ENCODE data around the gene FLYWCH2. TPM values are rescaled to one million over a fixed set of nuclear protein-coding genes. Genes with fewer than 3 reads are reported as not detected.
A peak's percentile ranks its signal among the peaks of the same experiment; 100 is the strongest.

The FLYWCH2 gene
- total and polyA plus RNA-seq, 2 of the 13 experiments (the other 11 are each of a cell fraction or from before 2014, with no cell fraction given) = 16.9 to 19.8 TPM

DNA sequence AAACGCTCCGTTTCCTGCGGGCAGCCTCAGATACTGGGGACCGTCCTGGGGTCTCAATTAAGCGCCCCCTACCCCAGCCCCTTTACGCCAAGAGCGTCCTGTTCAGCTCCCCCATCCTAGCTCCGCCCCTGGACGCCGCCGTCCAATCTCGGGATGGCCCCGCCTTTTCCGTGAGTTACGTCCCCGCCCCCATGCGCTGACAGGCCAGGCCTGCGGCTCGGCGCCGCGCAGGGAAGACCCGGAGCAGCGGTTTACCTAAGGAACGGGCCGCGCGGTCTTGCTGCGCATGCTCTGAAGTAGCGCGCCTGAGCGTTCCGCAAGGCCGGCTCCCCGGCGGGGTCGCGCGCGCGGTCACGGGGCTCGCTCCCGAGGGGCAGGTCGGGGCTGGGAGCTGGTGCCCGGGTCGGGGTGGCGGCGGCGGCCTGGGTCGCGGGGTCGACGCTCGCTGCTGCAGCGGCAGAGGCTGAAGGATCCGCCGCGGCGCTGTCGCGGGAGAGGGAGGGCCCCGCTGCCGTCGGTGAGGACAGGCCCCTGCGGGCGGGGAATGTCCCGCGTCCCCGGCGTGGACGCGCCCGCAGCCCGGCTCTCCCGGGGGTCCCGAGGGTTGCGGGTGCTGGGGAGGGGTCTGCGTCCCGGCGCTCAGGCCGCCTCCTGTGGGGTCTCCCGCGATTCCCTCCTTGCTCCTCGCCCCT, 28.8 kb downstream of the FLYWCH2 start, which contains the start of gene FLYWCH1 (continued):
- no peak for TF ChIP-seq ZNF577 (CRISPR knock-in tag; IDR thresholded peaks at IDR 0.05; ENCODE audit: borderline replicate concordance, low read depth)
- TF ChIP-seq CHCHD3 (CRISPR knock-in tag; IDR thresholded peaks at IDR 0.05) = no peak
- no peak for TF ChIP-seq SOX6 (IDR thresholded peaks at IDR 0.05)
- TF ChIP-seq SOX6 (CRISPR knock-in tag; IDR thresholded peaks at IDR 0.05) = no peak; the same call in 1 of the 2 replicates
- TF ChIP-seq, protein P1, sequence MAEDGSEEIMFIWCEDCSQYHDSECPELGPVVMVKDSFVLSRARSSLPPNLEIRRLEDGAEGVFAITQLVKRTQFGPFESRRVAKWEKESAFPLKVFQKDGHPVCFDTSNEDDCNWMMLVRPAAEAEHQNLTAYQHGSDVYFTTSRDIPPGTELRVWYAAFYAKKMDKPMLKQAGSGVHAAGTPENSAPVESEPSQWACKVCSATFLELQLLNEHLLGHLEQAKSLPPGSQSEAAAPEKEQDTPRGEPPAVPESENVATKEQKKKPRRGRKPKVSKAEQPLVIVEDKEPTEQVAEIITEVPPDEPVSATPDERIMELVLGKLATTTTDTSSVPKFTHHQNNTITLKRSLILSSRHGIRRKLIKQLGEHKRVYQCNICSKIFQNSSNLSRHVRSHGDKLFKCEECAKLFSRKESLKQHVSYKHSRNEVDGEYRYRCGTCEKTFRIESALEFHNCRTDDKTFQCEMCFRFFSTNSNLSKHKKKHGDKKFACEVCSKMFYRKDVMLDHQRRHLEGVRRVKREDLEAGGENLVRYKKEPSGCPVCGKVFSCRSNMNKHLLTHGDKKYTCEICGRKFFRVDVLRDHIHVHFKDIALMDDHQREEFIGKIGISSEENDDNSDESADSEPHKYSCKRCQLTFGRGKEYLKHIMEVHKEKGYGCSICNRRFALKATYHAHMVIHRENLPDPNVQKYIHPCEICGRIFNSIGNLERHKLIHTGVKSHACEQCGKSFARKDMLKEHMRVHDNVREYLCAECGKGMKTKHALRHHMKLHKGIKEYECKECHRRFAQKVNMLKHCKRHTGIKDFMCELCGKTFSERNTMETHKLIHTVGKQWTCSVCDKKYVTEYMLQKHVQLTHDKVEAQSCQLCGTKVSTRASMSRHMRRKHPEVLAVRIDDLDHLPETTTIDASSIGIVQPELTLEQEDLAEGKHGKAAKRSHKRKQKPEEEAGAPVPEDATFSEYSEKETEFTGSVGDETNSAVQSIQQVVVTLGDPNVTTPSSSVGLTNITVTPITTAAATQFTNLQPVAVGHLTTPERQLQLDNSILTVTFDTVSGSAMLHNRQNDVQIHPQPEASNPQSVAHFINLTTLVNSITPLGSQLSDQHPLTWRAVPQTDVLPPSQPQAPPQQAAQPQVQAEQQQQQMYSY (CRISPR knock-in tag; IDR thresholded peaks at IDR 0.05) = peak; percentile 99
- TF ChIP-seq, protein P2, sequence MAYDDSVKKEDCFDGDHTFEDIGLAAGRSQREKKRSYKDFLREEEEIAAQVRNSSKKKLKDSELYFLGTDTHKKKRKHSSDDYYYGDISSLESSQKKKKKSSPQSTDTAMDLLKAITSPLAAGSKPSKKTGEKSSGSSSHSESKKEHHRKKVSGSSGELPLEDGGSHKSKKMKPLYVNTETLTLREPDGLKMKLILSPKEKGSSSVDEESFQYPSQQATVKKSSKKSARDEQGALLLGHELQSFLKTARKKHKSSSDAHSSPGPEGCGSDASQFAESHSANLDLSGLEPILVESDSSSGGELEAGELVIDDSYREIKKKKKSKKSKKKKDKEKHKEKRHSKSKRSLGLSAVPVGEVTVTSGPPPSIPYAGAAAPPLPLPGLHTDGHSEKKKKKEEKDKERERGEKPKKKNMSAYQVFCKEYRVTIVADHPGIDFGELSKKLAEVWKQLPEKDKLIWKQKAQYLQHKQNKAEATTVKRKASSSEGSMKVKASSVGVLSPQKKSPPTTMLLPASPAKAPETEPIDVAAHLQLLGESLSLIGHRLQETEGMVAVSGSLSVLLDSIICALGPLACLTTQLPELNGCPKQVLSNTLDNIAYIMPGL (CRISPR knock-in tag; IDR thresholded peaks at IDR 0.05; ENCODE audit: borderline replicate concordance in 1 of 2, low read depth in 1 of 2) = peak; percentile 21 to 55; a peak in 1 of 4 replicates
- TF ChIP-seq ZMYM4 (CRISPR knock-in tag; IDR thresholded peaks at IDR 0.05) = peak; percentile 72; the same call in 1 of the 2 replicates
- peak; percentile 93 for TF ChIP-seq ZNF788 (CRISPR knock-in tag; IDR thresholded peaks at IDR 0.05; ENCODE audit: borderline replicate concordance)
- TF ChIP-seq, protein P3, sequence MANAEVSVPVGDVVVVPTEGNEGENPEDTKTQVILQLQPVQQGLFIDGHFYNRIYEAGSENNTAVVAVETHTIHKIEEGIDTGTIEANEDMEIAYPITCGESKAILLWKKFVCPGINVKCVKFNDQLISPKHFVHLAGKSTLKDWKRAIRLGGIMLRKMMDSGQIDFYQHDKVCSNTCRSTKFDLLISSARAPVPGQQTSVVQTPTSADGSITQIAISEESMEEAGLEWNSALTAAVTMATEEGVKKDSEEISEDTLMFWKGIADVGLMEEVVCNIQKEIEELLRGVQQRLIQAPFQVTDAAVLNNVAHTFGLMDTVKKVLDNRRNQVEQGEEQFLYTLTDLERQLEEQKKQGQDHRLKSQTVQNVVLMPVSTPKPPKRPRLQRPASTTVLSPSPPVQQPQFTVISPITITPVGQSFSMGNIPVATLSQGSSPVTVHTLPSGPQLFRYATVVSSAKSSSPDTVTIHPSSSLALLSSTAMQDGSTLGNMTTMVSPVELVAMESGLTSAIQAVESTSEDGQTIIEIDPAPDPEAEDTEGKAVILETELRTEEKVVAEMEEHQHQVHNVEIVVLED (CRISPR knock-in tag; IDR thresholded peaks at IDR 0.05; ENCODE audit: borderline replicate concordance) = peak; percentile 91
- TF ChIP-seq ZNF773 (CRISPR knock-in tag; IDR thresholded peaks at IDR 0.05; ENCODE audit: borderline replicate concordance) = 0 out of 2 replicates have a peak, but pooled peaks have one; percentile 38
- TF ChIP-seq FOXK1 (CRISPR knock-in tag; IDR thresholded peaks at IDR 0.05; ENCODE audit: borderline replicate concordance, low read depth) = peak; percentile 81; the same call in 1 of the 2 replicates
- peak in 1 of 2 experiments; percentile 15; a peak in 1 of 4 replicates for TF ChIP-seq EP300 (IDR thresholded peaks at IDR 0.05; ENCODE audit: low read depth in 2 of 2, low read length in 2 of 2)
- no peak; the same call in 1 of the 2 replicates for TF ChIP-seq EP300 (CRISPR knock-in tag; IDR thresholded peaks at IDR 0.05; ENCODE audit: borderline replicate concordance)
- TF ChIP-seq POLR2AphosphoS5 (IDR thresholded peaks at IDR 0.05; ENCODE audit: low read depth, low read length) = peak; percentile 23; the same call in 1 of the 2 replicates
- TF ChIP-seq ERF (CRISPR knock-in tag; IDR thresholded peaks at IDR 0.05) = peak; percentile 61
- TF ChIP-seq ZMYM3 (CRISPR knock-in tag; IDR thresholded peaks at IDR 0.05) = peak; percentile 39; the same call in 1 of the 2 replicates
- TF ChIP-seq NFYB (CRISPR knock-in tag; IDR thresholded peaks at IDR 0.05) = peak; percentile 78
- TF ChIP-seq, protein P4, sequence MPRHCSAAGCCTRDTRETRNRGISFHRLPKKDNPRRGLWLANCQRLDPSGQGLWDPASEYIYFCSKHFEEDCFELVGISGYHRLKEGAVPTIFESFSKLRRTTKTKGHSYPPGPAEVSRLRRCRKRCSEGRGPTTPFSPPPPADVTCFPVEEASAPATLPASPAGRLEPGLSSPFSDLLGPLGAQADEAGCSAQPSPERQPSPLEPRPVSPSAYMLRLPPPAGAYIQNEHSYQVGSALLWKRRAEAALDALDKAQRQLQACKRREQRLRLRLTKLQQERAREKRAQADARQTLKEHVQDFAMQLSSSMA (CRISPR knock-in tag; IDR thresholded peaks at IDR 0.05) = 0 out of 2 replicates have a peak, but pooled peaks have one; percentile 69
- TF ChIP-seq MAZ (IDR thresholded peaks at IDR 0.05; ENCODE audit: borderline replicate concordance, low read depth, low read length) = peak; percentile 79; the same call in 1 of the 2 replicates
- peak; percentile 63; the same call in 1 of the 2 replicates for TF ChIP-seq MAZ (CRISPR knock-in tag; IDR thresholded peaks at IDR 0.05; ENCODE audit: low read depth)
- TF ChIP-seq ISL2 (CRISPR knock-in tag; IDR thresholded peaks at IDR 0.05) = peak; percentile 30; the same call in 1 of the 2 replicates

Measured in HepG2 (cell line).